GM21576 (cell line): ENCODE data around the gene NME1.
A peak's percentile ranks its signal among the peaks of the same experiment; 100 is the strongest.
"Not testable (repeated sequence)": the region's sequence is repeated elsewhere in the genome, so short reads cannot be mapped to it uniquely, and the experiment has no call there.

Experiments
- ATAC-seq: cut with Tn5 transposase; IDR thresholded peaks from one replicate; pipeline ENCODE4 v1.9.1; 2021; ENCODE audit warnings: mild to moderate bottlenecking, moderate library complexity; ENCODE audit not compliant: unreplicated experiment

The NME1 gene

GRCh38 chr17:51144266-51145022 is 8.9 kb upstream of the NME1 start:
- ATAC-seq: no peak

GRCh38 chr17:51147650-51148049 is 5.7 kb upstream of the NME1 start:
- ATAC-seq: no peak

- ATAC-seq: no peak
These were observed 4.2 kb upstream of the NME1 start for GRCh38 chr17:51149163-51149562.

GRCh38 chr17:51150932-51151331 is 2.4 kb upstream of the NME1 start:
- ATAC-seq: no peak

GRCh38 chr17:51152766-51153209 is 571 bp upstream of the NME1 start:
- peak; percentile 4 for ATAC-seq

- ATAC-seq: no peak
These were observed 817 bp downstream of the NME1 start for GRCh38 chr17:51154176-51154575.

- no peak for ATAC-seq
These were observed 2.1 kb downstream of the NME1 start for GRCh38 chr17:51155416-51155815.

- no peak for ATAC-seq
These were observed 6.2 kb downstream of the NME1 start for GRCh38 chr17:51159604-51160003.

- ATAC-seq: no peak
These were observed 8.2 kb downstream of the NME1 start for GRCh38 chr17:51161541-51161940.

GRCh38 chr17:51164911-51165679 is 11.7 kb downstream of the NME1 start:
- no peak for ATAC-seq

- peak; percentile 15 for ATAC-seq
These were observed 12.4 kb downstream of the NME1 start for GRCh38 chr17:51165680-51166197.

GRCh38 chr17:51166198-51166986 is 13.0 kb downstream of the NME1 start, which contains the start of gene NME2:
Gene NME2, plus strand, starts transcription at chr17:51166411. Its CDS starts 420 bp downstream, at chr17:51166831.
- ATAC-seq: peak; percentile 72

GRCh38 chr17:51166987-51167931 is 13.9 kb downstream of the NME1 start:
- peak; percentile 50 for ATAC-seq

- ATAC-seq: no peak
These were observed 16.0 kb downstream of the NME1 start for GRCh38 chr17:51169340-51169739.

GRCh38 chr17:51170736-51171135 is 17.4 kb downstream of the NME1 start:
- no peak for ATAC-seq

- ATAC-seq: not testable (repeated sequence)
These were observed 18.7 kb downstream of the NME1 start for GRCh38 chr17:51172030-51172429.

GRCh38 chr17:51180486-51180885 is 27.1 kb downstream of the NME1 start:
- ATAC-seq: no peak

- ATAC-seq: no peak
These were observed 30.8 kb downstream of the NME1 start for GRCh38 chr17:51184124-51184523.

GRCh38 chr17:51185763-51186332 is 32.5 kb downstream of the NME1 start:
- ATAC-seq: no peak
